ENCODE results near the gene GRIN1.

The GRIN1 gene

DNA sequence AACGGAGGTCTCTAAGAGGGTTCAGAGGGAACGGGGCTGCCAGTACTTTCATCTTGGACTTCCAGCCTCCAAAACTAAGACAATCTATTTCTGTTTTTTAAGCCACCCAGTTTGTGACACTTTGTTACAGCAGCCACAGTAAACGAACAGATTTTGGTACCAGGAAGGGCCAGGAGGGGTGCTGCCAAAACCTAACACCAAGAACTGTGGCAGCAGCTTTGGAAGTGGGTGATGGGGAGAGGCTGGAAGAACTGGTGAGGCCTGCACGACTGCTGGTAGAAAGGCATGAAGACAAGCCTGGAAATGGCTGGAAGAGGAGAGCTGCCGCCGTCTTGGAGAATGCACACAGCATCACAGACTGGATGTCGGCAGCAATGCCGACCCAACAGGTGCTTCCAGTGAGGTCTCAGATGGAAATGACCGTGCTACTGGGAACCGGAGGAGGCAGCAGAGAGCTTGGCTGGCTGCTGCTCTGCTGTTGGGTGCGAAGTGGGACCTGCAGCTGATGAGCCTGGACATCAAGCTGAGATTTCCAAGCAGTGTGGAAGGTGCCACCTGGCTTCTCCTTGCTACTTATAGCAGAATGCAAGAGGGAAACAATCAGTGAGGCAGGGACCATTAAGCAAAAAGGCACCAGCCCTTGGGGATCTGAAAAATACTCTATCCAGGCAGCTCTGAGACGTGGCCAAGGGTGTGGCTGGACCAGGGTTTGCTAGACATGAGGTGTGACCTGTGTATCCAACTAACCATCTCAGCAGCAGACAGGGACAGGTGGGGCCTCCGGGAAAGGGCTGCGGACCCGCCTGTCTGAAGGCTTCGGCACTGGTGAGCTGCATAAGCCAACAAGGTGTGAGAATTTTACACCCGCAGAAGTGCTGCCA is 37.6 kb downstream of the GRIN1 start:
- H3K27ac ChIP-seq, result peak overlapping the region; percentile 98
- no peak for TF ChIP-seq ZFX (IDR thresholded peaks at IDR 0.05; ENCODE audit: borderline replicate concordance)
- TF ChIP-seq, protein P1, sequence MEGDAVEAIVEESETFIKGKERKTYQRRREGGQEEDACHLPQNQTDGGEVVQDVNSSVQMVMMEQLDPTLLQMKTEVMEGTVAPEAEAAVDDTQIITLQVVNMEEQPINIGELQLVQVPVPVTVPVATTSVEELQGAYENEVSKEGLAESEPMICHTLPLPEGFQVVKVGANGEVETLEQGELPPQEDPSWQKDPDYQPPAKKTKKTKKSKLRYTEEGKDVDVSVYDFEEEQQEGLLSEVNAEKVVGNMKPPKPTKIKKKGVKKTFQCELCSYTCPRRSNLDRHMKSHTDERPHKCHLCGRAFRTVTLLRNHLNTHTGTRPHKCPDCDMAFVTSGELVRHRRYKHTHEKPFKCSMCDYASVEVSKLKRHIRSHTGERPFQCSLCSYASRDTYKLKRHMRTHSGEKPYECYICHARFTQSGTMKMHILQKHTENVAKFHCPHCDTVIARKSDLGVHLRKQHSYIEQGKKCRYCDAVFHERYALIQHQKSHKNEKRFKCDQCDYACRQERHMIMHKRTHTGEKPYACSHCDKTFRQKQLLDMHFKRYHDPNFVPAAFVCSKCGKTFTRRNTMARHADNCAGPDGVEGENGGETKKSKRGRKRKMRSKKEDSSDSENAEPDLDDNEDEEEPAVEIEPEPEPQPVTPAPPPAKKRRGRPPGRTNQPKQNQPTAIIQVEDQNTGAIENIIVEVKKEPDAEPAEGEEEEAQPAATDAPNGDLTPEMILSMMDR (IDR thresholded peaks at IDR 0.05), result peak; percentile 92

DNA sequence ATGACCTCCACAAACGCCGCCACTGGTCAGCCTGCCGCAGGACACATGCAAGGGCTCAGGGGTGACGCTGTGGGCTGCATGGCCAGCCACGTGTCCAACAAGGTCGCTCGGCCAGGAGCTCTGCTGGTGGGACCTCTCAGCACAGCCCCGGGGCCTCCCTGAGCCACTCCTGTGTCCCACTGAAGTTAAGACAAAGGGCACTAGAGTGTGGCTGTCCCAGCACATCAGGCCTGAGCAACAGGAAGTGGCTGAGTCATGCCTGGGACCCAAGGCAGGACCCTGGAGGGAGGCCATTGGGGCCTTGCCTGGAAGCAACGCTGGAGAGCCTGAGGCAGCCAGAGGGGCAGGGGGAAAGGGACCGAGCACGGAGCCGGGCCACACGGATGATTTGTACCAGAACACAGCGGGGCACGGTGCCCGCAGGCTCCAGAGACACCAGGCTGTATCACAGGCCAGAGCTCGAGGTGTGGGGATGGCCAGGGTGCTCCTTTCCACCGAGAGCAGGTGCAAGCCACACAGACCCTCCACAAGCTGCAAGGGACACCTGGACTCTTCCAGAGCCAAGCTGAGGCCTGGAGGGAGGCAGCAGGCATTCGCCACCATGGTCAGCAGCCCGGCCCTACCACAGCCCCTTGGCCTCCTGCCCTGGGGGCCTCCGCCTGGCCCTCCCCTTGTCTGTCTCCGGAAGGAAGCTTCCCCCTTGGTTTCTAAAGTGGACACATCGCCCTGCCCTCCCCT is 39.4 kb downstream of the GRIN1 start:
- H3K27ac ChIP-seq, result 0 out of 2 replicates have a peak overlapping the region, but pooled peaks have one; percentile 98
- TF ChIP-seq ZFX (IDR thresholded peaks at IDR 0.05; ENCODE audit: borderline replicate concordance), result no peak
- TF ChIP-seq, protein P1 (IDR thresholded peaks at IDR 0.05), result no peak

DNA sequence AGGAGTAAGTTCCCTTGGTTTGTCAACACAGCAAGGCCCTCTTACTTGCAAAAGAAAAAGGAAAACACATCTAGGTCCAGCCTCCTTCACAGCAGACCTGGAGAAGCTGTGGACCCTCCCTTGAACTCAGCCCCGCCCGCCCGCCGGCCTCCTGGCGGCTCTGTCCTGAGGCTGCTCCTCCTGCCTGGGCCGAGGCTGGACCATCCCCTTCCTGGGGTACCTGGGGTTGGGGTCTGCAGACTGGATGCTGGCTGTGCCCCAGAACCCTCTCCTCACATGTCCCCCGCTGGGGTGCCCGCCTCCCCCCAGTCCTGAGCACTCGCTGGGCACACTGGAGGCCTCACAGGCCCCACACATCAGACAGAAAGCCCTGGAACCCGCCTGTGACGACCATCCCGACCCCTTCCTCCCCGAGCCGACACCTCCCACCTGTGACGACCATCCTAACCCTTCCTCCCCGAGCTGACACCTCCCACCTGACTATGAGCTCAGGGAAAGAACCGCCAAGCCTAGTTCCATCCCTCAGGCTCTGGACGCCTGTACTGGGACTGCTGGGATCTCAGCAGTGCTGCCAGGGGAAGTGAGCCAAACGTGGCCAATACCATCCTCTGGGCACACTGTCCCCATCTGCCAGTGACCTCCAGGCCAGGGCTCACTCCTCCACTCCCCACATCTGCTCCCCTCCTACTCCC is 40.1 kb downstream of the GRIN1 start:
- H3K27ac ChIP-seq, result no peak overlapping the region
- TF ChIP-seq, protein P1 (IDR thresholded peaks at IDR 0.05), result no peak
- TF ChIP-seq ZFX (IDR thresholded peaks at IDR 0.05; ENCODE audit: borderline replicate concordance), result no peak

DNA sequence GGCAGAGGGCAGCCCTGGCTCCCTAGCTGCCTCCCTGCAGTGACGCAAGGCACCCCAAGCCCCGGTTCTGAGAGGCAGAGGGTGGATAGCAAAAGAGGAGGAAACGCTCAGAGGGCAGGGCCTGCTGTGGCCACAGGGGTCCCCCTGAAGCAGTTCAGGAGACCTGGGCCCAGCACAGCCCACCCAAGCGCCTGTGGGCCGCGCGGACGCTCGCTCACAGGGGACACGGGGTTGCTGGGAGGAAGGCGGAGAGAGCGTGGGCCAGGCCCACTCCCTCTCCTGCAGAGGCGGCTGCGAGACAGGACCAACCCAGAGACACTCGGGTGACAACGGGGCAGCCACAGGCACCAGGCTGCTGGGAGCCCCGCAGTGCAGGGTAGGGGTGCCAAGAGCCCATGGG is 40.8 kb downstream of the GRIN1 start:
- no peak overlapping the region for H3K27ac ChIP-seq
- no peak for TF ChIP-seq ZFX (IDR thresholded peaks at IDR 0.05; ENCODE audit: borderline replicate concordance)
- TF ChIP-seq, protein P1 (IDR thresholded peaks at IDR 0.05), result no peak

DNA sequence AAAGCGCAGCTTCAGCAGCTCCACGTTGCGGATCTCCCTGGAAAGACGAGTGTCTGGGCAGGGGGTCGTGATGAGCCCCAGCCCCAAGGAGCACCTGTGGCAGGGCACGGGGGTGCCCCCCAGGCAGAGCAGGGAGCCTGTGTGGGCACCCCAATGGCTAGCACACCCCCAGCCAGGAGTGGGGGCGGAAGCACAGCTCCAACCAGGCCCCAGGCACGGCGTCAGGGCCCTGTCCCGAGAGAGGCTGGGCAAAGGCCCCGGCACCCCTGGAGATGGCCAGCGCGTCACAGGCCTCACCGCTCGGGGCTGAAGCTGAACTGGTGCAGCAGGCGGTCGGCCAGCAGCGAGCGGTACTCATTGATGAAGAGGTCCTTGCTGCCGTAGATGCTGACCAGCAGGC is 41.5 kb downstream of the GRIN1 start:
- no peak overlapping the region for H3K27ac ChIP-seq
- no peak for TF ChIP-seq ZFX (IDR thresholded peaks at IDR 0.05; ENCODE audit: borderline replicate concordance)

DNA sequence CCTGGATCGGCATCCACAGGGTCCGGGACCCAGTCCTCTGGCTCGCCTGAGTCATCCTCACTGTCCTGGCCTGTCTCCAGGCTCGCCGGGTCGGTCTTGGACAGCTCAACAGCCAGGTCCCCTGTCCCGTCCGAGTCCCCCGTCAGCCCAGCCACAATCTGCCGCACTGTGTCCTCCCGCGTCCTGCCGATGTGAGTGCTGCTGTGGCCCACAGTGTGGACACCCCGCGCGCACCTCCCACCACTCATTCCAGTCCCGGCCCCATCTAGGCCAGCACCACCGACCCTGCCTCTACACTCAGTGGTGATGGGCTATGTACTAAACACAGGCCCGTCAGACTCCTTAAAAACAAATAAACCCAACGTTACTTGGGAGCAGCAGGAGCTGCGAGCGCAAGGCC is 42.7 kb downstream of the GRIN1 start:
- TF ChIP-seq, protein P1 (IDR thresholded peaks at IDR 0.05), result no peak
- TF ChIP-seq ZFX (IDR thresholded peaks at IDR 0.05; ENCODE audit: borderline replicate concordance), result no peak
- H3K27ac ChIP-seq, result no peak overlapping the region

DNA sequence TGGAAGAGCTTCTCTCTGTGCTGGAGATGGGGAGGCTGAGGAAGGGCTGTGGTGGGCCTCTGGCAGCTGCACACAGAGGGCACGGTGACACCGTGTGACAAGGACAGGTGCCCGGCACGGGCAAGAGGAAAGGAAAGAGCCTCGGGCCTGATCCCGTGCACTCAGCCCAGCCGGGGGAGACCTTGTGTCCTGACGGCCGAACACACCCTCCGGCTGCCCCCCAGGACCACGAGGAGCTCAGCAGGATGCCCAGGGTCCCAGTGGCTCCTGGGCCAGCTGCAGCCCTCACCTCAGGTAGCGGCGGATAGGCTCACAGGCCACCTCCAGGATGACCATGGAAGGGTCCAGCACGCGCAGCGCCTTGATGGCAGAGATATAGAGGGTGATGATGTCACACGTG is 43.9 kb downstream of the GRIN1 start:
- no peak for TF ChIP-seq ZFX (IDR thresholded peaks at IDR 0.05; ENCODE audit: borderline replicate concordance)
- H3K27ac ChIP-seq, result no peak overlapping the region

Data from 22Rv1 (cell line).